Transverse colon (tissue), 4 donors: ENCODE measurements around the gene LTBP2. TPM values are rescaled to one million over a fixed set of nuclear protein-coding genes. Genes with fewer than 3 reads are reported as not detected.

Experiments
- DNase-seq: peaks from one replicate; pipeline ENCODE4 v3.0.0-alpha.2; 2019
- H3K27ac ChIP-seq, 4 donors: fragments of 200-600 bp; sonication (generic); 2 replicates each; pipeline ENCODE4 v1.5.1; 2016 to 2018; ENCODE audit warnings: inconsistent platforms in 4 of 4
- H3K27me3 ChIP-seq: fragments of 200-600 bp; sonication (generic); 2 replicates; pipeline ENCODE4 v1.5.1; 2017; ENCODE audit warnings: inconsistent platforms
- H3K36me3 ChIP-seq, 4 donors: fragments of 200-600 bp; sonication (generic); 2 replicates each; pipeline ENCODE4 v1.5.1; 2017 to 2019; ENCODE audit warnings: inconsistent platforms in 4 of 4
- H3K4me1 ChIP-seq, 4 donors: fragments of 200-600 bp; sonication (generic); 2 replicates each; pipeline ENCODE4 v1.5.1; 2017 to 2020; ENCODE audit warnings: inconsistent platforms in 4 of 4
- H3K4me3 ChIP-seq, 4 donors: fragments of 200-600 bp; sonication (generic); 1 replicate in 1 of 4; 2 replicates in 3 of 4; pipeline versions ENCODE4 v1.5.1 to v1.6.1; 2017 to 2019; ENCODE audit warnings: inconsistent platforms in 4 of 4
- H3K9me3 ChIP-seq, 2 donors: fragments of 200-600 bp; sonication (generic); 2 replicates each; pipeline ENCODE4 v1.5.1; 2017 to 2019; ENCODE audit warnings: inconsistent platforms in 2 of 2
- EP300 ChIP-seq: sonication (generic); formaldehyde crosslinking; IDR thresholded peaks from one replicate; pipeline ENCODE4 v1.6.1; 2017; ENCODE audit warnings: antibody characterized with exemption, low read depth
- POLR2A ChIP-seq: fragments of 450-650 bp; IDR thresholded peaks from one replicate; pipeline ENCODE4 v1.6.1; 2016; ENCODE audit warnings: antibody characterized with exemption, mild to moderate bottlenecking, moderate library complexity
- POLR2AphosphoS5 ChIP-seq, 3 donors: sonication (generic); formaldehyde crosslinking; IDR thresholded peaks; one replicate each; pipeline ENCODE4 v1.6.1; 2016; ENCODE audit warnings: antibody characterized with exemption in 3 of 3
- WGBS, 2 donors: methylation state at CpG; one replicate each; pipeline ENCODE4 v1.1.5; 2018; ENCODE audit warnings: low coverage in 1 of 2; 5-methylcytosine and 5-hydroxymethylcytosine counted together
- in situ Hi-C, 4 donors: fragments of 200-750 bp; cut with MboI; loops; one replicate each; pipeline versions ENCODE4 v1.15.0 to v1.15.1; 2017; ENCODE audit warnings: low sequenced_read_pairs in 3 of 4, low pct_ligation_motif_present in 1 of 4, low pct_unique_long_range_greater_than_20kb in 1 of 4
- intact Hi-C: fragments of 100-400 bp; cut with DNase I; formaldehyde crosslinking; loops from one replicate; pipeline ENCODE4 v1.15.1; 2023; ENCODE audit warnings: low total_unique reads
- total RNA-seq, 4 donors: library from RNA; depleted of rRNA; stranded (reverse); fragments of >200 nt; gene quantifications; one replicate each; pipeline ENCODE4 v1.1.0, GENCODE V29; 2016
- TF ChIP-seq, protein P1 (sequence below), 5 experiments: fragments of 200-600 bp in 3 of 5; fragments of 450-650 bp in 2 of 5; sonication (generic) in 3 of 5; IDR thresholded peaks; 1 replicate in 2 of 5; 2 replicates in 3 of 5; pipeline ENCODE4 v1.5.1; 2016 to 2017; ENCODE audit warnings: antibody characterized with exemption in 5 of 5, inconsistent platforms in 3 of 5, mild to moderate bottlenecking in 2 of 5, moderate library complexity in 1 of 5

The LTBP2 gene
- total RNA-seq, 4 donors from 2014 or later: 9.7 to 15.3 (median 11.9) TPM

GRCh38 chr14:74510959-74511409, 101.1 kb downstream of the LTBP2 start:
- no peaks in the 10 kb centered on the region for H3K4me1 ChIP-seq
- DNase-seq: no peak
- in situ Hi-C loops (no loop called here), intact Hi-C loops (no loop called here)
- no peaks in the 10 kb centered on the region for H3K27me3 ChIP-seq
- no peaks in the 10 kb centered on the region for H3K36me3 ChIP-seq
- WGBS, 2 donors: 80 to 100% methylated on average over 3 to 10 of the region's 10 CpGs
- no peak overlapping the region for H3K27ac ChIP-seq
- TF ChIP-seq EP300: no peak
- TF ChIP-seq, protein P1, sequence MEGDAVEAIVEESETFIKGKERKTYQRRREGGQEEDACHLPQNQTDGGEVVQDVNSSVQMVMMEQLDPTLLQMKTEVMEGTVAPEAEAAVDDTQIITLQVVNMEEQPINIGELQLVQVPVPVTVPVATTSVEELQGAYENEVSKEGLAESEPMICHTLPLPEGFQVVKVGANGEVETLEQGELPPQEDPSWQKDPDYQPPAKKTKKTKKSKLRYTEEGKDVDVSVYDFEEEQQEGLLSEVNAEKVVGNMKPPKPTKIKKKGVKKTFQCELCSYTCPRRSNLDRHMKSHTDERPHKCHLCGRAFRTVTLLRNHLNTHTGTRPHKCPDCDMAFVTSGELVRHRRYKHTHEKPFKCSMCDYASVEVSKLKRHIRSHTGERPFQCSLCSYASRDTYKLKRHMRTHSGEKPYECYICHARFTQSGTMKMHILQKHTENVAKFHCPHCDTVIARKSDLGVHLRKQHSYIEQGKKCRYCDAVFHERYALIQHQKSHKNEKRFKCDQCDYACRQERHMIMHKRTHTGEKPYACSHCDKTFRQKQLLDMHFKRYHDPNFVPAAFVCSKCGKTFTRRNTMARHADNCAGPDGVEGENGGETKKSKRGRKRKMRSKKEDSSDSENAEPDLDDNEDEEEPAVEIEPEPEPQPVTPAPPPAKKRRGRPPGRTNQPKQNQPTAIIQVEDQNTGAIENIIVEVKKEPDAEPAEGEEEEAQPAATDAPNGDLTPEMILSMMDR (IDR thresholded peaks at IDR 0.05): no peak
- no peak for TF ChIP-seq POLR2AphosphoS5 (IDR thresholded peaks at IDR 0.05)
- TF ChIP-seq POLR2A: no peak
- no peaks in the 10 kb centered on the region for H3K9me3 ChIP-seq
- no peak overlapping the region for H3K4me3 ChIP-seq

DNA sequence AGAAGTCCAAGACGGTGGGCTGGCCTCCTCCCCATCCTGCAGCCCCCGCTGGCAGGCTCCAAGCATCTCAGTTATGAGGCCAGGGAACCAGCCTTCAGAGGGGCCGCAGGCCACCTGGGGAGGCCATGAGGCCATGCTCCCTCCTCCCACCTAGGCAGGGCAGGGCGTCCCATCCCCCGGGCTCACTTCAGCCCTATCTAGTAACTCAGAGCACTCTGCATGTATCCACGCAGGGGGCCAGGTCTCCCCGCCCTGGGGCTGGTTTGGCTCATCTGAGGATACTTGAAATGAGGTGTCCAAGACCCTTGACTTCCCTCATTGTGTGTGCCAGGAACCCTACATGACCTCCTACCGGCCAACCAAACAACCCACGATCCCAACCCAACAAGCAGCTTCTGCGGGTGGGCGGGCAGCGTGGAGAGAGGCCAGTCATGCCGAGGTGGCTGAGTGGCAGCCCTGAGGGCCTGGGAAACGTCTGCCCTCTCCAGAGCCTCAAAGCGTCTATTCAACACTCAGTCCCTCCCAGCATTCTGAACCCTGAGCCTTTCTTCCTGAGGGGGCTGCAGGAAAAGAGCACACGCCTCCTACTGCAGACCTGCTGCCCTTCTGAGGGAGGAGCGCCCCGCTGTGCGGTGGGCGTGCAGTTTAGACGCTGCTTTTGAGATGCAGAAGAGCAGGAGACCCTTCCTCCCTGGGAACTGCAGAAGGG, 101.7 kb downstream of the LTBP2 start:
- intact Hi-C loops: no loop called here
- no peak for DNase-seq
- Histone ChIP-seq H3K4me1 (no peaks in the 10 kb centered on the region), H3K27ac (no peak overlapping the region), H3K27me3 (no peaks in the 10 kb centered on the region), H3K9me3 (no peaks in the 10 kb centered on the region), H3K4me3 (no peak overlapping the region), H3K36me3 (no peaks in the 10 kb centered on the region)
- no peak for TF ChIP-seq EP300
- no peak for TF ChIP-seq POLR2AphosphoS5 (IDR thresholded peaks at IDR 0.05)
- no peak for TF ChIP-seq POLR2A
- TF ChIP-seq, protein P1 (IDR thresholded peaks at IDR 0.05): no peak
- WGBS, 2 donors: 73 to 79% methylated on average over 2 to 21 of the region's 21 CpGs
- in situ Hi-C loops: no loop called here

- intact Hi-C loops: no loop called here
- TF ChIP-seq, protein P1 (IDR thresholded peaks at IDR 0.05): no peak
- TF ChIP-seq EP300 (no peak), POLR2A (no peak), POLR2AphosphoS5 (IDR thresholded peaks at IDR 0.05) (no peak)
Measured at GRCh38 chr14:74509587-74510222, 102.3 kb downstream of the LTBP2 start.

DNA sequence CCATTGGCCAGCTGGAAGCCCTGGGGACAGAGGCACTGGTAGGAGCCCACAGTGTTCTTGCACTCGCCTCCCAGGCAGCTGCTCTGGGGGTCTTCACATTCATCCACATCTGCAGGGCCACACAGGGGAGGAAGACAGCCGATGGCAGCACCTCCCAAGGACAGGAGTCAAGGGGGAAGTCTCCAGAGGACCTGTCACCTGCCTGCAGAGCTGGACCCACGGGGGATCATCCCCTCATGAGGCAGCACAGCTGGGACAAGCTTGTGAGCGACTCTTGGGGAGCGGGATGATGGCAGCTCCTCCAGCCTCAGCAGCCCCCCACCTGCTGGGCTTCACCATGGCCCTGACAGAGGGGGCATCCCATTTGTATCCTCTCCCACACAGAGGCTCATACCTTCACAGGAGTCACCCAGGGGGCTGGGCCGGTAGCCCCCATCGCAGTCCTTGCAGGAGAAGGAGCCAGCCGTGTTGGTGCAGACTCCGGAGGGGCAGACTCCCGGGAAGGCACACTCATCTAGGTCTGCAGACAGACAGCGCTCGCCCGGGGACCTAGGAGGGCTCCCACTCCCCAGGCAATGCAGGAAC, 103.1 kb downstream of the LTBP2 start:
- no peak overlapping the region for H3K4me3 ChIP-seq
- TF ChIP-seq POLR2AphosphoS5 (IDR thresholded peaks at IDR 0.05): no peak
- TF ChIP-seq, protein P1 (IDR thresholded peaks at IDR 0.05): no peak
- no peak for TF ChIP-seq POLR2A
- no peak for TF ChIP-seq EP300
- no peaks in the 10 kb centered on the region for H3K27me3 ChIP-seq
- no peak overlapping the region for H3K27ac ChIP-seq
- no peaks in the 10 kb centered on the region for H3K9me3 ChIP-seq
- H3K36me3 ChIP-seq: no peaks in the 10 kb centered on the region
- WGBS, 2 donors: 80% methylated on average over 11 of the region's 13 CpGs; no CpG with 5 or more reads in 1 of the 2 donors
- intact Hi-C loops: no loop called here
- in situ Hi-C loops: no loop called here
- no peak for DNase-seq
- H3K4me1 ChIP-seq: no peaks in the 10 kb centered on the region

More at GRCh38 chr14:74509587-74510222, 102.3 kb downstream of the LTBP2 start:
- Histone ChIP-seq H3K9me3 (no peaks in the 10 kb centered on the region), H3K4me3 (no peak overlapping the region), H3K36me3 (no peaks in the 10 kb centered on the region), H3K27ac (no peak overlapping the region), H3K27me3 (no peaks in the 10 kb centered on the region), H3K4me1 (no peaks in the 10 kb centered on the region)
- in situ Hi-C loops: no loop called here
- 92% methylated on average over 10 of the region's 10 CpGs; no CpG with 5 or more reads in 1 of the 2 donors for WGBS, 2 donors
- no peak for DNase-seq
